IMR-90 (cell line): Measurements from ENCODE around the gene ZSCAN5B. TPM values are rescaled to one million over a fixed set of nuclear protein-coding genes. Genes with fewer than 3 reads are reported as not detected.

Experiments
- ATAC-seq: fragments of 200-7000 bp; cut with Tn5 transposase; 2 replicates; pipeline ENCODE4 v1.9.1; 2020; ENCODE audit warnings: low read depth, mild to moderate bottlenecking, moderate library complexity
- BruUV-seq: library from RNA; stranded (reverse); fragments of 400-500 nt; replicated peaks from 2 replicates; lab custom pipeline; 2021; lab: Mats Ljungman, UMichigan
- CTCF ChIA-PET: fragments of 300-600 bp; formaldehyde crosslinking; extraction: SDS; loops from one replicate; lab custom pipeline; 2021; ENCODE audit warnings: antibody characterized with exemption; lab: Yijun Ruan, JAX
- POLR2A ChIA-PET: fragments of 300-600 bp; sonication (Branson Sonifier 250); formaldehyde crosslinking; loops from one replicate; lab custom pipeline; 2022; ENCODE audit warnings: antibody characterized with exemption; ENCODE audit not compliant: unreplicated experiment; lab: Charles Lee
- DNase-seq: peaks from one replicate; pipeline ENCODE4 v3.0.0; 2013
- H2AFZ ChIP-seq: replicated peaks from 2 replicates; pipeline ENCODE3; 2013; ENCODE audit warnings: low read length, mild to moderate bottlenecking; ENCODE audit not compliant: poor library complexity
- H2AK5ac ChIP-seq: 2 replicates; pipeline ENCODE4 v1.6.1; 2013; ENCODE audit warnings: low read depth, low read length, inconsistent platforms
- H2AK9ac ChIP-seq: replicated peaks from 2 replicates; pipeline ENCODE3; 2013; ENCODE audit warnings: mild to moderate bottlenecking, low read depth, low read length, moderate library complexity; ENCODE audit not compliant: poor library complexity
- H2BK120ac ChIP-seq: 2 replicates; pipeline ENCODE4 v1.6.1; 2013; ENCODE audit warnings: low read depth, low read length, inconsistent platforms
- H2BK15ac ChIP-seq: 3 replicates; pipeline ENCODE4 v1.6.1; 2013; ENCODE audit warnings: low read depth, low read length, inconsistent platforms
- H2BK20ac ChIP-seq: 2 replicates; pipeline ENCODE4 v1.6.1; 2013; ENCODE audit warnings: low read depth, mild to moderate bottlenecking, inconsistent platforms, low read length, moderate library complexity
- H2BK5ac ChIP-seq: 2 replicates; pipeline ENCODE4 v1.6.1; 2013; ENCODE audit warnings: mild to moderate bottlenecking, low read depth, low read length, inconsistent platforms; ENCODE audit not compliant: poor library complexity, severe bottlenecking
- H3K14ac ChIP-seq: replicated peaks from 2 replicates; pipeline ENCODE4 v1.6.1; 2013; ENCODE audit warnings: low read depth, low read length, inconsistent platforms
- H3K18ac ChIP-seq: 2 replicates; pipeline ENCODE4 v1.6.1; 2013; ENCODE audit warnings: low read depth, low read length, control low read depth
- H3K23ac ChIP-seq: 2 replicates; pipeline ENCODE4 v1.6.1; 2013; ENCODE audit warnings: low read depth, low read length, inconsistent platforms
- H3K27ac ChIP-seq: 2 replicates; pipeline ENCODE4 v1.5.1; 2013; ENCODE audit warnings: mild to moderate bottlenecking, control low read depth, low read length; ENCODE audit not compliant: insufficient read depth
- H3K27me3 ChIP-seq: 2 replicates; pipeline ENCODE4 v1.6.1; 2013; ENCODE audit warnings: low read length; ENCODE audit not compliant: control insufficient read depth, insufficient read depth
- H3K36me3 ChIP-seq: 2 replicates; pipeline ENCODE4 v1.6.1; 2013; ENCODE audit warnings: low read length, mixed read lengths; ENCODE audit not compliant: control insufficient read depth, insufficient read depth
- H3K4ac ChIP-seq: 2 replicates; pipeline ENCODE4 v1.6.1; 2013; ENCODE audit warnings: low read depth, low read length, inconsistent platforms
- H3K4me1 ChIP-seq: 2 replicates; pipeline ENCODE4 v1.6.1; 2013; ENCODE audit warnings: low read length, mixed read lengths; ENCODE audit not compliant: control insufficient read depth, insufficient read depth
- H3K4me2 ChIP-seq: 2 replicates; pipeline ENCODE4 v1.6.1; 2013; ENCODE audit warnings: low read depth, mild to moderate bottlenecking, control low read depth, low read length, moderate library complexity
- H3K4me3 ChIP-seq: 2 replicates; pipeline ENCODE4 v1.5.1; 2013; ENCODE audit warnings: low read depth, mild to moderate bottlenecking, control low read depth, low read length, moderate library complexity; ENCODE audit not compliant: insufficient read depth
- H3K56ac ChIP-seq: 2 replicates; pipeline ENCODE4 v1.6.1; 2013; ENCODE audit warnings: low read length, inconsistent platforms; ENCODE audit not compliant: insufficient read depth; ENCODE audit errors: extremely low read depth
- H3K79me1 ChIP-seq, 2 experiments: 2 replicates each; pipeline ENCODE4 v1.6.1; 2013; ENCODE audit warnings: low read length in 2 of 2, inconsistent platforms in 1 of 2, low read depth in 1 of 2
- H3K9ac ChIP-seq: 2 replicates; pipeline ENCODE4 v1.6.1; 2013; ENCODE audit warnings: low read depth, low read length, control low read depth
- H3K9me1 ChIP-seq: 2 replicates; pipeline ENCODE4 v1.6.1; 2013; ENCODE audit warnings: low read length, inconsistent platforms; ENCODE audit not compliant: insufficient read depth
- H3K9me3 ChIP-seq: 2 replicates; pipeline ENCODE4 v1.6.1; 2013; ENCODE audit warnings: low read length; ENCODE audit not compliant: control insufficient read depth, insufficient read depth
- H4K20me1 ChIP-seq: 2 replicates; pipeline ENCODE4 v1.6.1; 2013; ENCODE audit warnings: low read length, inconsistent platforms; ENCODE audit not compliant: insufficient read depth
- H4K5ac ChIP-seq: 2 replicates; pipeline ENCODE4 v1.6.1; 2013; ENCODE audit warnings: mild to moderate bottlenecking, low read depth, low read length, control low read depth
- H4K8ac ChIP-seq, 2 experiments: 2 replicates each; pipeline ENCODE4 v1.6.1; 2013; ENCODE audit warnings: low read depth in 2 of 2, low read length in 2 of 2, control low read depth in 1 of 2, inconsistent platforms in 1 of 2
- H4K91ac ChIP-seq: 2 replicates; pipeline ENCODE4 v1.6.1; 2013; ENCODE audit warnings: low read depth, low read length, inconsistent platforms; ENCODE audit not compliant: insufficient read depth
- BHLHE40 ChIP-seq: fragments of 150-350 bp; IDR thresholded peaks from 2 replicates; pipeline ENCODE4 v1.6.1; 2016; ENCODE audit warnings: mild to moderate bottlenecking, low read depth, low read length
- CEBPB ChIP-seq: IDR thresholded peaks from 2 replicates; pipeline ENCODE4 v1.6.1; 2012; ENCODE audit warnings: low read depth, low read length, improper control_type of control experiment
- WGBS, 2 experiments: methylation state at CpG; one replicate each; pipeline versions ENCODE4 v1.1.5 to v1.1.7; 2013; ENCODE audit warnings: missing lambda C conversion rate in 2 of 2; ENCODE audit not compliant: insufficient read length in 1 of 2; ENCODE audit errors: extremely low coverage in 2 of 2; 5-methylcytosine and 5-hydroxymethylcytosine counted together
- dilution Hi-C: fragments of 300-500 bp; cut with HindIII; formaldehyde crosslinking; loops from one replicate; pipeline ENCODE4 v1.14.3; 2018; ENCODE audit warnings: low sequenced_read_pairs; ENCODE audit not compliant: unreplicated experiment
- in situ Hi-C: fragments of 300-500 bp; cut with MboI; formaldehyde crosslinking; loops from 3 replicates; pipeline ENCODE4 v1.14.3; 2019; ENCODE audit warnings: low sequenced_read_pairs, inconsistent platforms, mixed read lengths
- intact Hi-C: fragments of 100-400 bp; cut with micrococcal nuclease; formaldehyde crosslinking; loops from 2 replicates; pipeline ENCODE4 v1.10.0; 2022
- polyA plus RNA-seq, 3 experiments: library from polyadenylated mRNA; depleted of rRNA; stranded (reverse); fragments of >200 nt; gene quantifications; 2 replicates each; pipeline ENCODE4 v1.2.3, GENCODE V29; 2012; ENCODE audit warnings: low replicate concordance in 1 of 3
- total RNA-seq: library from RNA; depleted of rRNA; stranded (reverse); fragments of >200 nt; gene quantifications from 2 replicates; pipeline ENCODE4 v1.2.3, GENCODE V29; 2012

Gene ZSCAN5B
- total and polyA plus RNA-seq, 2 of the 4 experiments (the other 2 are of a cell fraction): not detected

DNA sequence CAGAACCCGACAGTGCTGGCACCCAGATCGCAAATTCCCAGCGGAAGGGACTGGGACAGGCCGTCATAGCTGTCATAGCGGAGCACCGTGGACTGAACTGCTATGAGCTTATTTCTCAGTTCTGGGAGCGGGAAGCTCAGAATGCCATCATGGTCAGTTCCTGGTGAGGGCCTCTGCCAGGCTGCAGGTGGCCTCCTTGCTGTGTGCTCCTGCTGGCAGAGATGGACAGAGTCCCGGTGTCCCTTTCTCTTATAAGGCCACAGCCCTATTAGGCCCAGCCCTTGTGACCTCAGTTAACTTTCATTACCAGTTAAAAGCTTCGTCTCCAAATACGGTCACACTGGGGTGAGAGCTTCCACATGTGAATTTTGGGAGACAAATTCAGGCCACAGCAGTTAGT, 51.9 kb downstream of the ZSCAN5B start:
- Histone ChIP-seq H3K14ac (no peak overlapping the region), H3K4me2 (no peak overlapping the region), H2BK5ac (no peak overlapping the region), H3K9ac (no peak overlapping the region), H3K79me1 (peaks cover 30 to 51% of the 10 kb centered on the region in 2 experiments), H3K9me3 (no peaks in the 10 kb centered on the region), H3K36me3 (peaks cover 32% of the 10 kb centered on the region), H4K20me1 (peaks cover 10% of the 10 kb centered on the region), H2AK9ac (no peak overlapping the region), H3K18ac (no peak overlapping the region), H3K9me1 (peaks cover 21% of the 10 kb centered on the region; the same call in 1 of the 2 replicates), H2BK15ac (no peak overlapping the region), H4K8ac (no peak overlapping the region), H3K23ac (no peak overlapping the region), H3K27ac (no peak overlapping the region), H3K4me1 (no peaks in the 10 kb centered on the region; the same call in 1 of the 2 replicates), H2BK120ac (no peak overlapping the region), H3K4me3 (no peak overlapping the region), H3K4ac (no peak overlapping the region), H2AFZ (no peak overlapping the region), H2BK20ac (no peak overlapping the region), H3K56ac (no peak overlapping the region), H2AK5ac (no peak overlapping the region), H4K5ac (no peak overlapping the region), H3K27me3 (no peaks in the 10 kb centered on the region), H4K91ac (no peak overlapping the region)
- ATAC-seq (no peak), DNase-seq (no peak)
- WGBS, 2 experiments: 96% methylated on average over 3 of the region's 10 CpGs; no CpG with 5 or more reads in 1 of the 2 experiments
- ChIA-PET POLR2A (no interaction called here), CTCF (interaction anchor here (0.6 kb wide), 3 partner anchors 70 to 434 kb away, joined by 4 to 5 read pairs (median 5); no protein-coding TSS in a partner anchor)
- TF ChIP-seq CEBPB: no peak
- no peak for TF ChIP-seq BHLHE40
- dilution Hi-C loops: no loop called here
- intact Hi-C loops: no loop called here
- BruUV-seq: no TSS peak
- in situ Hi-C loops: loop anchor here (25.0 kb wide), 2 partner anchors 458 to 1683 kb away; partner anchors contain the start of genes CDC42EP5, EPN1 and LENG9
